Mesenchymal stem cell (in vitro differentiated cells and primary cell): ENCODE measurements around the gene RELL2.
A peak's percentile ranks its signal among the peaks of the same experiment; 100 is the strongest.

Experiments used
- DNase-seq: peaks from one replicate; pipeline ENCODE4 v3.0.0-alpha.2; 2013
- H2AFZ ChIP-seq: one replicate; pipeline ENCODE4 v1.6.1; 2013; ENCODE audit warnings: low read depth, mild to moderate bottlenecking, control low read depth, inconsistent platforms, low read length, moderate library complexity
- H2AK5ac ChIP-seq: 2 replicates; pipeline ENCODE4 v1.6.1; 2013; ENCODE audit warnings: low read length, moderate library complexity, mild to moderate bottlenecking, inconsistent platforms; ENCODE audit not compliant: severe bottlenecking
- H2BK120ac ChIP-seq: one replicate; pipeline ENCODE4 v1.6.1; 2013; ENCODE audit warnings: low read depth, mild to moderate bottlenecking, inconsistent platforms, low read length, moderate library complexity
- H2BK12ac ChIP-seq, 2 experiments: one replicate each; pipeline ENCODE4 v1.6.1; 2013; ENCODE audit warnings: inconsistent platforms in 2 of 2, low read length in 2 of 2, mild to moderate bottlenecking in 2 of 2, moderate library complexity in 2 of 2, control low read depth in 1 of 2
- H2BK15ac ChIP-seq: one replicate; pipeline ENCODE4 v1.6.1; 2013; ENCODE audit warnings: mild to moderate bottlenecking, low read depth, inconsistent platforms; ENCODE audit not compliant: poor library complexity, severe bottlenecking
- H2BK5ac ChIP-seq: 2 replicates; pipeline ENCODE4 v1.6.1; 2013; ENCODE audit warnings: low read depth, mild to moderate bottlenecking, low read length, control low read depth, inconsistent platforms; ENCODE audit not compliant: poor library complexity, severe bottlenecking
- H3K14ac ChIP-seq, 2 experiments: one replicate each; pipeline ENCODE4 v1.6.1; 2013; ENCODE audit warnings: inconsistent platforms in 2 of 2, low read length in 2 of 2, control low read depth in 1 of 2, mild to moderate bottlenecking in 1 of 2, moderate library complexity in 1 of 2
- H3K18ac ChIP-seq, 2 experiments: one replicate each; pipeline ENCODE4 v1.6.1; 2013; ENCODE audit warnings: inconsistent platforms in 2 of 2, low read length in 2 of 2, control low read depth in 1 of 2, low read depth in 1 of 2, mild to moderate bottlenecking in 1 of 2
- H3K23ac ChIP-seq, 2 experiments: one replicate each; pipeline ENCODE4 v1.6.1; 2013; ENCODE audit warnings: inconsistent platforms in 2 of 2, low read length in 2 of 2, mild to moderate bottlenecking in 2 of 2, moderate library complexity in 2 of 2, control low read depth in 1 of 2
- H3K27ac ChIP-seq: 2 replicates; pipeline ENCODE4 v1.5.1; 2013; ENCODE audit warnings: mild to moderate bottlenecking, moderate library complexity, low read length, control low read depth, inconsistent platforms; ENCODE audit not compliant: poor library complexity, severe bottlenecking
- H3K27me3 ChIP-seq, 2 experiments: 2 replicates each; pipeline versions ENCODE4 v1.6.1 to v1.7.0; 2013; ENCODE audit warnings: low read length in 2 of 2, mild to moderate bottlenecking in 2 of 2, moderate library complexity in 2 of 2, control low read depth in 1 of 2, inconsistent platforms in 1 of 2; ENCODE audit not compliant: control insufficient read depth in 1 of 2, insufficient read depth in 1 of 2
- H3K36me3 ChIP-seq, 2 experiments: 2 replicates each; pipeline versions ENCODE4 v1.6.1 to v1.7.0; 2013; ENCODE audit warnings: low read length in 2 of 2, control low read depth in 1 of 2, inconsistent platforms in 1 of 2, low read depth in 1 of 2, mild to moderate bottlenecking in 1 of 2; ENCODE audit not compliant: insufficient read depth in 2 of 2, control insufficient read depth in 1 of 2
- H3K4ac ChIP-seq, 2 experiments: one replicate each; pipeline ENCODE4 v1.6.1; 2013; ENCODE audit warnings: inconsistent platforms in 2 of 2, low read length in 2 of 2, mild to moderate bottlenecking in 2 of 2, moderate library complexity in 2 of 2, control low read depth in 1 of 2, low read depth in 1 of 2
- H3K4me1 ChIP-seq: 2 replicates; pipeline ENCODE4 v1.6.1; 2013; ENCODE audit warnings: low read depth, low read length, control low read depth; ENCODE audit not compliant: control insufficient read depth, insufficient read depth
- H3K4me2 ChIP-seq: 2 replicates; pipeline ENCODE4 v1.6.1; 2013; ENCODE audit warnings: low read length, mild to moderate bottlenecking, inconsistent platforms; ENCODE audit not compliant: poor library complexity, severe bottlenecking
- H3K4me3 ChIP-seq, 2 experiments: 2 replicates each; pipeline versions ENCODE4 v1.5.1 to v1.7.0; 2013; ENCODE audit warnings: low read length in 2 of 2, mild to moderate bottlenecking in 2 of 2, control low read depth in 1 of 2, low read depth in 1 of 2; ENCODE audit not compliant: insufficient read depth in 1 of 2
- H3K79me1 ChIP-seq: replicated peaks from 2 replicates; pipeline ENCODE4 v1.6.1; 2013; ENCODE audit warnings: mild to moderate bottlenecking, control low read depth, low read length, inconsistent platforms; ENCODE audit not compliant: poor library complexity, severe bottlenecking
- H3K9ac ChIP-seq: 2 replicates; pipeline ENCODE4 v1.7.0; 2013; ENCODE audit warnings: mild to moderate bottlenecking, low read length, moderate library complexity
- H3K9me3 ChIP-seq: 2 replicates; pipeline ENCODE4 v1.7.0; 2013; ENCODE audit warnings: mild to moderate bottlenecking, low read length; ENCODE audit not compliant: control insufficient read depth
- H4K8ac ChIP-seq: one replicate; pipeline ENCODE4 v1.6.1; 2013; ENCODE audit warnings: inconsistent platforms, mild to moderate bottlenecking, low read length, moderate library complexity
- H4K91ac ChIP-seq: one replicate; pipeline ENCODE4 v1.6.1; 2013; ENCODE audit warnings: mild to moderate bottlenecking, low read length, inconsistent platforms
- WGBS: methylation state at CpG from one replicate; pipeline ENCODE4 v1.1.7; 2013; ENCODE audit warnings: mixed read lengths; 5-methylcytosine and 5-hydroxymethylcytosine counted together

Gene RELL2

DNA sequence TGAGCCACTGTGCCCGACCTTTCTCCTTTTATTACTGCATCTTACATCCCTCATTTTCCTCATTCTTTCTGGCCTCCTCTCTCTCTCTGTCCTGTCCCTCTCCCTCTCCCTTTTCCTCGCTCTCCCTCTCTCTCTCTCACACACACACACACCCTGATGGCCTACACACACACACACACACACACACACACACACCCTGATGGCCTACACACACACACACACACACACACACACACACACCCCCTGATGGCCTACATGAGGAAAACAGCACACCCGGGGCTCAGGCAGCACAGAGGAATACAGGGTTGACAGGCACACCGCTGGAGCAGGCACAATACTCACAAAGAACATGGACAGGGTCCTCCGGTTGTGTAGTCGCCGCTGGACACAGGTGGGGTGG is 18.2 kb downstream of the RELL2 start:
- whole genome bisulfite sequencing = 91% methylated on average over 7 of the region's 7 CpGs
- H2BK12ac ChIP-seq = no peak overlapping the region
- H3K9me3 ChIP-seq = no peaks in the 10 kb centered on the region

DNA sequence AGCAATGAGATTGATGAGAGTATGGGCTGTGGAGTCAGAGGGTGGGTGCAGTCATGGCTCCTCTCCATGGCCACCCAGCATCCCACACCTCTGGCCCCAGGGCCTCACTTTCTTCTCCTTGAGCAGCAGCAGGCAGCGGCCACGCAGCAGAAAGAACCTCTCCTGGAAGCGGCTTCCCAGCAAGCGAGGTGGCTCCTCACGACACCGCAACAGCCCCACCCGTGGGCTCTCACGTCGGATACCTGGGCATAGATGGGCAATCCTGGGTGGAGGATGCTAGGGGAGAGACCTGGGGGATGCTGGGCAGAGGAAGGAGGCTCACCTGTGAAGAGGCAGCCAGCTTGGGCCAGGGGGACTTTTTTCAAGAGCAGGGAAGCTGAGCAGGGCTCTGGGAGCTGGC is 19.6 kb downstream of the RELL2 start:
- no peak overlapping the region for H4K91ac ChIP-seq

More for the DNA sequence above, 18.2 kb downstream of the RELL2 start:
- no peak overlapping the region for H2BK5ac ChIP-seq
- H3K9ac ChIP-seq = no peak overlapping the region
- no peak overlapping the region for H4K8ac ChIP-seq
- H3K23ac ChIP-seq = no peak overlapping the region
- DNase-seq = no peak
- peaks cover 27% of the 10 kb centered on the region for H3K4me1 ChIP-seq
- H2AFZ ChIP-seq = no peak overlapping the region
- no peak overlapping the region for H4K91ac ChIP-seq
- H3K14ac ChIP-seq = no peak overlapping the region
- no peak overlapping the region for H2BK120ac ChIP-seq
- no peak overlapping the region for H3K18ac ChIP-seq
- H3K27ac ChIP-seq = no peak overlapping the region
- H2BK15ac ChIP-seq = no peak overlapping the region
- peaks cover 11% of the 10 kb centered on the region for H3K79me1 ChIP-seq
- H3K4me2 ChIP-seq = no peak overlapping the region
- H3K4me3 ChIP-seq = no peak overlapping the region
- no peak overlapping the region for H2AK5ac ChIP-seq
- H3K27me3 ChIP-seq = no peaks in the 10 kb centered on the region
- peaks cover 27 to 31% of the 10 kb centered on the region in 2 experiments for H3K36me3 ChIP-seq
- no peak overlapping the region for H3K4ac ChIP-seq

DNA sequence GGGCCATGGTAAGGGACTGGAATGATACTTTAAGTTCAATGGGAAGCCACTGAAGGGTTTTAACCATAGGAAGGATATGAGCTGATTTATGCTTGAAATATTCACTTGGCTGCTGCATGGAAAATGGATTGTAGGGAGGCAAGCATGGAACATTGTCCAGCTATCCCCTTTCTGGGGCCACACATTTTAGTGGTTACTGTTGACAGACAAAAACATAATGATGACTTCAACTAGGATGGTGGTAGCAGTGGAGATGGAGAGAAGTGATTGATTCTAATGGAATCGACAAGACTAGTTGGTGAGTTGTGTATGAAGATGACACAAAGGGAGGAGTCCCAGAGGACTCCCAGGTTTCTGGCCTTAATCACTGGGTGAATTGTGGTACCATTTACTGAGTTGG is 20.6 kb downstream of the RELL2 start:
- Histone ChIP-seq H3K14ac (no peak overlapping the region), H3K18ac (no peak overlapping the region), H2AFZ (no peak overlapping the region), H2BK120ac (no peak overlapping the region), H3K79me1 (peaks cover 2% of the 10 kb centered on the region), H3K9me3 (no peaks in the 10 kb centered on the region), H3K36me3 (peaks cover 39 to 40% of the 10 kb centered on the region in 2 experiments), H3K27me3 (no peaks in the 10 kb centered on the region), H4K8ac (no peak overlapping the region), H3K4ac (no peak overlapping the region), H2AK5ac (no peak overlapping the region), H3K4me3 (no peak overlapping the region), H3K27ac (no peak overlapping the region), H2BK5ac (no peak overlapping the region), H3K4me1 (peaks cover 14% of the 10 kb centered on the region), H3K4me2 (no peak overlapping the region), H4K91ac (no peak overlapping the region), H2BK12ac (no peak overlapping the region), H2BK15ac (no peak overlapping the region), H3K23ac (no peak overlapping the region), H3K9ac (no peak overlapping the region)
- DNase-seq = no peak
- 98% methylated on average over 1 of the region's 1 CpG for WGBS

More for the DNA sequence above, 19.6 kb downstream of the RELL2 start:
- no peak overlapping the region for H3K9ac ChIP-seq
- H3K27me3 ChIP-seq = no peaks in the 10 kb centered on the region
- H3K79me1 ChIP-seq = no peaks in the 10 kb centered on the region
- H3K27ac ChIP-seq = no peak overlapping the region
- H2AFZ ChIP-seq = no peak overlapping the region
- H3K23ac ChIP-seq = no peak overlapping the region
- H4K8ac ChIP-seq = no peak overlapping the region
- DNase-seq = no peak
- H2BK15ac ChIP-seq = no peak overlapping the region
- peaks cover 18% of the 10 kb centered on the region for H3K4me1 ChIP-seq
- no peak overlapping the region for H2BK12ac ChIP-seq
- H3K4me3 ChIP-seq = no peak overlapping the region
- no peak overlapping the region for H2BK120ac ChIP-seq
- no peak overlapping the region for H3K4me2 ChIP-seq
- H2AK5ac ChIP-seq = peak overlapping the region; percentile 7
- H3K36me3 ChIP-seq = peaks cover 31% of the 10 kb centered on the region in 2 experiments
- no peak overlapping the region for H3K18ac ChIP-seq
- no peaks in the 10 kb centered on the region for H3K9me3 ChIP-seq
- H3K14ac ChIP-seq = no peak overlapping the region
- H2BK5ac ChIP-seq = no peak overlapping the region
- H3K4ac ChIP-seq = no peak overlapping the region
- over 99% methylated on average over 9 of the region's 9 CpGs for WGBS

DNA sequence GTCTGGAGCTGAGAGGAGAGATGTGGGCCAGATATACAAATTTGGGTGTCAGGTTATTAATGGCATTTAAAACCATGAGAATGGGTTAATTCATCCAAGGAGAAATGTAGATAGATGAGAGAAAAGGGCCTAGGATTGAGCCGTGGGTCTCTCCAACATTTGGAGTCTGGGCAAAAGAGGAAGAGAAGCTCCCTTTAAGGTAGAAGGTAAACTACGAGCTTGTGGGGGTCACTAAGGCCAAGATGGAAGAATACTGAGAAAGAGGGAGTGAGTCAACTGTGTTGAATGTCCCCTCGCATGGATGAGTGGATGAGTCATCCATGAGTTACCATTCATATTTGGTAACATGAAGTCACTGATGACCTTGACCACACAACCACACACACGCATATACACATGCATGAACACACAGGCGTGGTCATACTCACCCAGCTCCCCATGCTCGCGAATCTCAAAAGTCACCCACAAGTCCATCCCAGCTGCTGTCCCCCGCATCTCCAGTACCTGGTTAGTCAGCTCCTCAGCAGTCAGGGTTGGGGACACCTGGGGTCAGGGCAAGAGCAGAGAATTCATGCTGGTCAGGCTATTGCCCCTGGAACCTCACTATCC is 21.2 kb downstream of the RELL2 start:
- no peak overlapping the region for H2BK5ac ChIP-seq
- no peak overlapping the region for H3K9ac ChIP-seq
- H3K4me3 ChIP-seq = no peak overlapping the region
- H2AK5ac ChIP-seq = no peak overlapping the region
- H3K36me3 ChIP-seq = peaks cover 40 to 44% of the 10 kb centered on the region in 2 experiments
- H3K27ac ChIP-seq = no peak overlapping the region
- H3K4me1 ChIP-seq = peaks cover 14% of the 10 kb centered on the region
- H2BK120ac ChIP-seq = no peak overlapping the region
- 44% methylated on average over 8 of the region's 8 CpGs for WGBS
- no peaks in the 10 kb centered on the region for H3K27me3 ChIP-seq
- no peak overlapping the region for H2AFZ ChIP-seq
- H4K91ac ChIP-seq = no peak overlapping the region
- DNase-seq = peak; percentile 94
- peak overlapping the region; percentile 23 for H2BK15ac ChIP-seq
- H3K4ac ChIP-seq = no peak overlapping the region
- H3K18ac ChIP-seq = no peak overlapping the region
- no peak overlapping the region for H3K4me2 ChIP-seq
- H3K23ac ChIP-seq = no peak overlapping the region
- H2BK12ac ChIP-seq = no peak overlapping the region
- peaks cover 2% of the 10 kb centered on the region for H3K79me1 ChIP-seq
- H3K9me3 ChIP-seq = no peaks in the 10 kb centered on the region
- no peak overlapping the region for H4K8ac ChIP-seq
- no peak overlapping the region for H3K14ac ChIP-seq
